GM10266 (cell line): ENCODE results near the gene EVI2B.

Source experiments
- DNase-seq: peaks from one replicate; pipeline ENCODE4 v3.0.0; 2012; ENCODE audit errors: extremely low spot score
- TF ChIP-seq, protein P1 (sequence below): IDR thresholded peaks from 2 replicates; pipeline ENCODE4 v1.5.1; 2012; ENCODE audit warnings: mild to moderate bottlenecking, low read depth; ENCODE audit not compliant: control insufficient read depth, insufficient read depth; ENCODE audit errors: missing control alignments

The EVI2B gene

GRCh38 chr17:31329221-31329620, 15.4 kb upstream of the EVI2B start:
- TF ChIP-seq, protein P1, sequence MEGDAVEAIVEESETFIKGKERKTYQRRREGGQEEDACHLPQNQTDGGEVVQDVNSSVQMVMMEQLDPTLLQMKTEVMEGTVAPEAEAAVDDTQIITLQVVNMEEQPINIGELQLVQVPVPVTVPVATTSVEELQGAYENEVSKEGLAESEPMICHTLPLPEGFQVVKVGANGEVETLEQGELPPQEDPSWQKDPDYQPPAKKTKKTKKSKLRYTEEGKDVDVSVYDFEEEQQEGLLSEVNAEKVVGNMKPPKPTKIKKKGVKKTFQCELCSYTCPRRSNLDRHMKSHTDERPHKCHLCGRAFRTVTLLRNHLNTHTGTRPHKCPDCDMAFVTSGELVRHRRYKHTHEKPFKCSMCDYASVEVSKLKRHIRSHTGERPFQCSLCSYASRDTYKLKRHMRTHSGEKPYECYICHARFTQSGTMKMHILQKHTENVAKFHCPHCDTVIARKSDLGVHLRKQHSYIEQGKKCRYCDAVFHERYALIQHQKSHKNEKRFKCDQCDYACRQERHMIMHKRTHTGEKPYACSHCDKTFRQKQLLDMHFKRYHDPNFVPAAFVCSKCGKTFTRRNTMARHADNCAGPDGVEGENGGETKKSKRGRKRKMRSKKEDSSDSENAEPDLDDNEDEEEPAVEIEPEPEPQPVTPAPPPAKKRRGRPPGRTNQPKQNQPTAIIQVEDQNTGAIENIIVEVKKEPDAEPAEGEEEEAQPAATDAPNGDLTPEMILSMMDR = no peak
- DNase-seq = no peak

DNA sequence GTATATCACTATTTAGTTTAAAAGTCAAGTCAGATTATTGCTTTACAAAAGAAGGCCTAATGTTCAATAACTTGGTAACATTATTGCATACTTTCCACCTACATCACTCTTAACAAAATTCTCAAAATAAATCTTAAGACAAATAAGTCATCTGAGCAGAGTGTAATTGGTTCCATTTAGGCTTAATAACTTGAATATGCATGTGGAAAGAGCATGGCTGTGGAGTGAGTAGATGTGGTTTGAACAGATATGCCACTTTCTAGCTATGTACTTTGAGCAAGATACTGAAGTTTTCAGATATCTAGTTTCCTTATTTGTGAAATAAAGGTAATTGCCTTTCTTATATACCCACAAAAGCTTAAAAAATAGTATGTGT, 14.3 kb upstream of the EVI2B start:
- no peak for DNase-seq
- TF ChIP-seq, protein P1 = no peak

GRCh38 chr17:31327534-31328159, 13.8 kb upstream of the EVI2B start:
- TF ChIP-seq, protein P1 = no peak
- no peak for DNase-seq

GRCh38 chr17:31323551-31323950, 9.7 kb upstream of the EVI2B start:
- TF ChIP-seq, protein P1 = no peak

DNA sequence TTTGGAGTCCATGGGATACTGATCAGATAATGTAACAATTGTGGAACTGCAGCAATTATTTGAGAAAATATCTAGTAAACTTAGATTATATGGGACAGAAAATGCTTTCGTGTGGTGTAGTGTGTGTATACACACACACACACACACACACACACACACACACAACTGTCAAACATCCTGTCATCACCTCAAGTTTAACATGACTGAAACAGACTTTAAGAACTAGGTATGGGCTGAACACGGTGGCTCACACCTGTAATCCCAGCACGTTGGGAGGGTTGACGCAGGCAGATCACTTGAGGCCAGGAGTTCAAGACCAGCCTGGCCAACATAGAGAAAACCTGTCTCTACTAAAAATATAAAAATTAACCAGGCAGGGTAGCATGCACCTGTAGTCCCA, 8.1 kb upstream of the EVI2B start:
- TF ChIP-seq, protein P1 = no peak
- DNase-seq = no peak

More at GRCh38 chr17:31323551-31323950, 9.7 kb upstream of the EVI2B start:
- no peak for DNase-seq

GRCh38 chr17:31321481-31321880, 7.6 kb upstream of the EVI2B start, which contains the start of gene EVI2A:
TSS of gene EVI2A (minus strand) at chr17:31321622. CDS start at chr17:31319013, 2,609 bp downstream.
- TF ChIP-seq, protein P1 = no peak
- peak; percentile 62 for DNase-seq

DNA sequence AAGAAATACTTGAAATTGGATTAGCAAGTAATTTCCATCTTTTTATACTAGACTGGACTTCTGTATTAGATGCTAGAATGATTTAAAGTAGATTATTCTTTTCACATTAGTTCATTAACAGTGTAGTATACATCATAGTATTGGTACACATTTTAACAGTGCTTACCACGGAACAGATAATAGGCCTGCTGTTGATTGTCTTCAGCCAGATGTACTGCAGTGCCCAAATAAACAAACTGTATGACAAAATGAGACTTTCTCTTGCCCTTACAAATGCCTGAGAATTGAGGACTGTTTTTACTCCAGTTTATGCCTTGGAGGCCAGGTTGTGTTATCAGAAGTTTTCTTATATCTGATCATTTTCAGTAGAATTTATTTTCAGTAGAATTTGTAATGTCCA, 6.9 kb upstream of the EVI2B start:
- no peak for DNase-seq
- TF ChIP-seq, protein P1 = no peak
